ENCODE measurements around the gene MRLN.

GRCh38 chr10:59736749-59737148, 16.5 kb downstream of the MRLN start:
- TF ChIP-seq CTCF (IDR thresholded peaks at IDR 0.05; ENCODE audit: insufficient read depth, low read length, poor library complexity, severe bottlenecking), result no peak
- TF ChIP-seq EZH2phosphoT487 (conservative IDR thresholded peaks at IDR 0.05; ENCODE audit: low read length), result no peak
